ENCODE measurements around the gene CTU2.

- TF ChIP-seq POLR2AphosphoS5 (IDR thresholded peaks at IDR 0.05) (no peak), POLR2A (IDR thresholded peaks at IDR 0.05) (no peak), CTCF (IDR thresholded peaks at IDR 0.05) (no peak), EP300 (IDR thresholded peaks at IDR 0.05) (no peak)
Observed at GRCh38 chr16:88720396-88720970, 14.2 kb downstream of the CTU2 start.

Measured in stomach (tissue), 4 donors.